AG09319 (cell line): ENCODE measurements around the gene SDHB.

Experiments used
- DNase-seq: peaks from one replicate; pipeline ENCODE4 v3.0.0-alpha.2; 2010; ENCODE audit warnings: low read depth; ENCODE audit errors: extremely low read depth
- TF ChIP-seq, protein P1 (sequence below): IDR thresholded peaks from 2 replicates; pipeline ENCODE4 v1.5.1; 2011; ENCODE audit warnings: low read depth, mild to moderate bottlenecking, inconsistent platforms, low read length, moderate library complexity

The SDHB gene

DNA sequence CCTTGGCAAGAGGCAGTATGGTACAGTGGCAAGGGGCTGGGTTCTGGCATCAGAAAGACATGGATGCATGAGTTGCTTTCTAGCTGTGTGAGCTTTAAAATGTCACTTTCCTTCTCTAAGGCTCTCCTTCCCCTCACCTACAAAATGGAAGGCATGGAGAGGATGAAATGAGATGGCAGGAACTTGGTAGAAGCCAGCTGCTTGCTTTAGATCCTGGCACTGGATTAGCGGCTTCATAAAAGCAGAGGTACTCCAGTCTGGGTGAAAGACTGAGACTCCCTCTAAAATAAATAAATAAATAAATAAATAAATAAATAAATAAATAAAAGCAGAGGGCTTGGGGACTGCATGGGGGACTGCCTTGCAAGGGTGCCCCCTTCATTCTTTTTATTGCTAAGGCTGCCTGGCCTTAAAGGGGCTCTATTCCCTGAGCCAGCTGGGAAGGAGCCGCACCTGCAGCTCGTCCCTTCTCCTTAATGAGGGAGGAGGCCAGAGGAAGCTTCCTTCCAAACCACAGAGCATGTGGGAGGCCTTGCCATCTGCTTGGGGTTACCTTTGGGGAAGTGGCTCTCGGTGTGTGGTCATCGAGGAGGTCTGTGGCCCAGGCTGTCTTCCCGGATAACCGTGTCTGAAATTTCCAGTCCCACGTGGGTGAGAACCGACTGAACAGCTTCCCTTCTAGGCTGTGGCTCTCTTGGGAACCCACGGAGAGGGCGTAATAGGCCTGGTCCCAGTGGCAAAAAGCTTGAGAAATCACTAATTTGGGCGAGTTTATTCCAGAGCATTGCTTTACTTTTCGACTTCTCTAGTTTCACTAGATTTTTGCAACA, 40.1 kb downstream of the SDHB start:
- no peak for DNase-seq
- TF ChIP-seq, protein P1, sequence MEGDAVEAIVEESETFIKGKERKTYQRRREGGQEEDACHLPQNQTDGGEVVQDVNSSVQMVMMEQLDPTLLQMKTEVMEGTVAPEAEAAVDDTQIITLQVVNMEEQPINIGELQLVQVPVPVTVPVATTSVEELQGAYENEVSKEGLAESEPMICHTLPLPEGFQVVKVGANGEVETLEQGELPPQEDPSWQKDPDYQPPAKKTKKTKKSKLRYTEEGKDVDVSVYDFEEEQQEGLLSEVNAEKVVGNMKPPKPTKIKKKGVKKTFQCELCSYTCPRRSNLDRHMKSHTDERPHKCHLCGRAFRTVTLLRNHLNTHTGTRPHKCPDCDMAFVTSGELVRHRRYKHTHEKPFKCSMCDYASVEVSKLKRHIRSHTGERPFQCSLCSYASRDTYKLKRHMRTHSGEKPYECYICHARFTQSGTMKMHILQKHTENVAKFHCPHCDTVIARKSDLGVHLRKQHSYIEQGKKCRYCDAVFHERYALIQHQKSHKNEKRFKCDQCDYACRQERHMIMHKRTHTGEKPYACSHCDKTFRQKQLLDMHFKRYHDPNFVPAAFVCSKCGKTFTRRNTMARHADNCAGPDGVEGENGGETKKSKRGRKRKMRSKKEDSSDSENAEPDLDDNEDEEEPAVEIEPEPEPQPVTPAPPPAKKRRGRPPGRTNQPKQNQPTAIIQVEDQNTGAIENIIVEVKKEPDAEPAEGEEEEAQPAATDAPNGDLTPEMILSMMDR = no peak

DNA sequence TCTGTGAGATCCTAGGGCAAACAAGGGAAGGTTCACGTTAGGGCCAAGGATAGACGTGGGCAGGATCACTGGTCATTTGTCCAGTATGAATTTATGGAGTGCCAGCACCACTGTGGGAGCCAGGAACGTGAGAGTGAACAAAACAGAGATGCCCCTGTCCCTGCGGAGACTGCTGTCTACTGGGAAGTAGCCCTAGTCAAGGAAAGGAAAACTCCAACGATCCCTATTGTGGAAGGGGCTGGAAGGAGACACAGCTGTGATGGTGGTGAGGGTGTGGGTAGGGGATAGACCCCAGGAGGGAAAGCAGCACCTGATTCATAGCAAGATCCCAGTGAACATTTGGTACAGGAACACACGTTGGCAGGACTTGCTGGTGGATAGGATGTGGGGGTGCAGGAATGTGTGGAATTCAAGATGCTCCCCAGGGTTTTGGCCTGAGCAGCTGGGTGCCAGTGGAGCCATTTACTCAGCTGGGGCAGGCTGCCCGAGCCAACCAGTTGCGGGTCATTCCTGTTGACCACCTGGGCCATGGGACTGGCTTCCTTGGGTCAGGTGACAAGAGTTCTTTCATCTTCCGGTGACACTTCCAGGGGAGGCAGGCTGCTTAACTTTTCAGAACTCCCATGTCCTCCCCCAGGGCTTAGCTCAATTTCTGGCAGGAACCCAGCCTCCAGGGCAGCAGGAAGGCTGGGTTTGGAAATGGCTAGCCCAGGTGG, 40.9 kb downstream of the SDHB start:
- TF ChIP-seq, protein P1 = no peak
- DNase-seq = no peak

DNA sequence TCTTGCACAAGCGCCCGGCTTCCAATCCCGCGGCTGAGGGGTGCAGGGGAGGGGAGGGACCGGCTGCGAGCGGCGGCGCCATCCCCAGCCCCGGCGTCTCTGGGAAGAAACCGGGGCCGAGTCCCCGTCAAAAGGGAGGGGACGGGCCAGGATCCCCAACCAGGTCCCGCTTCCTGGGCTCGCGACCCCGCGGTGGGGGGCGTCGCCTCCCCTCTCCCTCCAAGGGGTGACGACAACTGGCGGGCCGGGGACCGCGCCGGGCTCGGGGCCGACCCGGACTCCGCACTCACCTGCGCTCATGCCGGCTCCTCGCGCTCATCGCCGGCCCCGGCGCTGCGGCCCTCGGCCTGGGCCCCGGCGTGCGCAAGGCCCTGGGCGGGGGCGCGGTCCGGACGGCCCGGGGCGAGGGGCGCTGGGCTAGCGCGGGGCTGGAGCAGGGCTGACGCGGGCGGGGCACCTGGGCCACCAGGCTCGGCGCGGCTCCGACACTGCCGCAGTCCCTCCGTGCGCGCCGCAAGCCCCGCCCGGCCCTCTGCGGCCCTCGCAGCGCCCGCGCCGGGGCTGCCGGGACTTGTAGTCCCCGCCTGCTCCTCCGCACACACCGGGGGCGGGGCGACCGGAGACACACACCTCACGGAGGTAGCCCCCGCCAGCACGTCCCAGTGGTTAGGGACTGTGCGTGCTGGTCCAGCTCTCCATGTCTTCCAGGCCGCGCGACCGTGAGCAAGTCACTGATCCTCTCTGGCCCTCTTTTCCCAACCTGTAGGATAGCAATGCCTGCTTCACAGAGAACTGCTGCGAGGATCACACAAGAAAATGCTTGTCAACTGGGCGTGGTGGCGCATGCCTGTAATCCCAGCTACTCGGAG, 42.2 kb downstream of the SDHB start, which contains the start of gene ATP13A2:
Gene ATP13A2 (minus strand): TSS at position 490 of the 869 bp plus-strand sequence. CDS start 190 bp downstream, at position 300.
- no peak for DNase-seq
- TF ChIP-seq, protein P1 = no peak

DNA sequence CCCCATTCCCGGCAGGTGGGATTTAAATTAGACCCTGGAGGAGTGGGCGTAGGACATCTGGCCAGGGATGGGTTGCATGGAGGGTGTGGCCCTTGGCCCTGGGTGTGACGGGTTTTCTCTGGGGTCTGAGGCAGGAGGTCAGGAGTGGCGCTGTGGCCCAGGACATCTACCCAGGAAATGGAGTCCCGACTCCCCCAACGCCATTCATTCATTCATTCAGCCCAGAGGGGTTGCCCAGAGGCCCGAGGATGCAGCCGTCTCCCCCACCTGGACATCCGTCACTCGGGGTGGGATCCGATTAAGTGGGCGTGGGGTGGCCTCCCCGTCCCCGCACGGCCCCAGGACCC, 42.8 kb downstream of the SDHB start:
- no peak for DNase-seq
- TF ChIP-seq, protein P1 = no peak

DNA sequence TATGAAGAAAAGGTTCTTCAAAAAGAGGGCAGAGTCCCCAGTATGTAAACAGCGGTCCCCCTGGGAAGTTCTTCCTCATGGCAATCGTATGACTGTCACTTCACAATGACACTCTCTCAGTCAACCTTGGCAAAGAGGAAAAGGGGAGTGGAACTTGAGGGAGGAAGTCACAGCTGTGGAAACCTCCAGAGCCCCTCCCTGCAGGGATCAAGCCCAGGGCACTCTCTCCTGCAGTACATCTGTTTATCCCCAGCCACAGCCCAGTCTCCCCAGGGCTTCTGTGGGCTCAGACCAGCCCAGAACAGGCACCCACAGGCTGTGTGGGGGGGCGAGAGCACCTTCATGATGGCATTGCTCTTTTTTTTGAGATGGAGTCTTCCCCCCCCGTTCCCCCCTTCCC, 44.1 kb downstream of the SDHB start:
- DNase-seq = no peak

DNA sequence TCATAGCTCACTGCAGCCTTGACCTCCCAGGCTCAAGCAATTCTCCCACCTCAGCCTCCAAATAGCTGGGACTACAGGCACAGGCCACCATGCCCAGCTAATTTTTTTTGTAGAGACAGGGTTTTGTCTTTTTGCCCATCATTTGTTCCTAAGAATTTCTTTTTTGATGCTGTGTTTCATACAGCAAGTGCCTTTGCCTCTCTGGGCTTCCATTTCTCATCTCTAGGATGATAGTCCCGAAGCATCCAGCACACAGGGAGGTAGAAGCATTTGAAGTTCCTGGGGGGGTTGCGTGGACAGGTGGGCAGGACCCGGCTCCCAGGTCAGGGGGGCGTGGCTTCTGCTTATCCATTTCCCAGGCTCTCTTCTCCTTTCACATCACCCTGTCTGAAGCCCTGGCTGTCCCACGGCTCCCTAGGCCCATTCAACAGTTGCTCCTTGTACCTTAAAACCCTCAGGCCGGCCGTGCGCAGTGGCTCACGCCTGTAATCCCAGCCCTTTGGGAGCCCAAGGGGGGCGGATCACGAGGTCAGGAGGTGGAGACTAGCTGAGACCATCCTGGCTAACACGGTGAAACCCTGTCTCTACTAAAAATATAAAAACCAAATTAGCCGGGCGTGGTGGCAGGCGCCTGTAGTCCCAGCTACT, 45.5 kb downstream of the SDHB start:
- no peak for DNase-seq
- TF ChIP-seq, protein P1 = no peak

More for the DNA sequence above, 44.1 kb downstream of the SDHB start:
- TF ChIP-seq, protein P1 = no peak
